ENCODE results near the gene LSM10. TPM values are rescaled to one million over a fixed set of nuclear protein-coding genes. Genes with fewer than 3 reads are reported as not detected.

The LSM10 gene
- total and polyA plus RNA-seq, 10 donors: 42.9 to 87.6 (median 59.2) TPM

- DNase-seq: no peak
- intact Hi-C loops (cut with DNase I; ENCODE audit: low total_unique reads): no loop called here
- Histone ChIP-seq H3K4me3 (no peak overlapping the region), H3K4me1 (peaks cover 0 to 16% (median 0%) of the 10 kb centered on the region in 6 donors), H3K27me3 (replicated peaks in 1 of 7) (no peaks in the 10 kb centered on the region), H3K27ac (no peak overlapping the region), H3K9me3 (no peaks in the 10 kb centered on the region), H3K36me3 (no peaks in the 10 kb centered on the region)
- no peak for TF ChIP-seq POLR2A (IDR thresholded peaks at IDR 0.05)
- no peak for TF ChIP-seq CTCF (IDR thresholded peaks at IDR 0.05 in 8 of 11, conservative IDR thresholded peaks at IDR 0.05 in 3 of 11)
- no peak for TF ChIP-seq POLR2AphosphoS5 (IDR thresholded peaks at IDR 0.05)
- WGBS, 5 donors: 63 to 89% (median 76%) methylated on average over 2 of the region's 2 CpGs
Measured at GRCh38 chr1:36443297-36443696, 45.6 kb upstream of the LSM10 start.

- Histone ChIP-seq H3K4me3 (no peak overlapping the region), H3K9me3 (no peaks in the 10 kb centered on the region), H3K27me3 (replicated peaks in 1 of 7) (no peaks in the 10 kb centered on the region), H3K4me1 (peaks cover 0 to 13% (median 0%) of the 10 kb centered on the region in 6 donors), H3K36me3 (no peaks in the 10 kb centered on the region), H3K27ac (no peak overlapping the region)
- TF ChIP-seq CTCF (IDR thresholded peaks at IDR 0.05 in 8 of 11, conservative IDR thresholded peaks at IDR 0.05 in 3 of 11) (no peak), POLR2AphosphoS5 (IDR thresholded peaks at IDR 0.05) (no peak), POLR2A (IDR thresholded peaks at IDR 0.05) (no peak)
- 53 to 87% (median 67%) methylated on average over 3 of the region's 3 CpGs for WGBS, 5 donors
- intact Hi-C loops (cut with DNase I; ENCODE audit: low total_unique reads): no loop called here
- no peak for DNase-seq
Measured at GRCh38 chr1:36442337-36442736, 44.6 kb upstream of the LSM10 start.

GRCh38 chr1:36440646-36441045 is 42.9 kb upstream of the LSM10 start:
- Histone ChIP-seq H3K36me3 (no peaks in the 10 kb centered on the region), H3K4me1 (no peaks in the 10 kb centered on the region), H3K27ac (no peak overlapping the region), H3K4me3 (no peak overlapping the region), H3K9me3 (no peaks in the 10 kb centered on the region), H3K27me3 (replicated peaks in 1 of 7) (no peaks in the 10 kb centered on the region)
- 81 to 98% (median 91%) methylated on average over 3 of the region's 3 CpGs for WGBS, 5 donors
- intact Hi-C loops (cut with DNase I; ENCODE audit: low total_unique reads): no loop called here
- DNase-seq: no peak
- TF ChIP-seq CTCF (IDR thresholded peaks at IDR 0.05 in 8 of 11, conservative IDR thresholded peaks at IDR 0.05 in 3 of 11) (no peak), POLR2A (IDR thresholded peaks at IDR 0.05) (no peak), POLR2AphosphoS5 (IDR thresholded peaks at IDR 0.05) (no peak)

GRCh38 chr1:36440044-36440443 is 42.3 kb upstream of the LSM10 start:
- intact Hi-C loops (cut with DNase I; ENCODE audit: low total_unique reads): no loop called here
- no peak overlapping the region for H3K27ac ChIP-seq
- 70 to 91% (median 86%) methylated on average over 3 of the region's 3 CpGs for WGBS, 5 donors

More at GRCh38 chr1:36440044-36440443, 42.3 kb upstream of the LSM10 start:
- Histone ChIP-seq H3K36me3 (no peaks in the 10 kb centered on the region), H3K27me3 (replicated peaks in 1 of 7) (no peaks in the 10 kb centered on the region), H3K4me3 (no peak overlapping the region), H3K4me1 (no peaks in the 10 kb centered on the region), H3K9me3 (no peaks in the 10 kb centered on the region)
- TF ChIP-seq POLR2A (IDR thresholded peaks at IDR 0.05) (no peak), CTCF (IDR thresholded peaks at IDR 0.05 in 8 of 11, conservative IDR thresholded peaks at IDR 0.05 in 3 of 11) (no peak), POLR2AphosphoS5 (IDR thresholded peaks at IDR 0.05) (no peak)
- DNase-seq: no peak

All from spleen (tissue), 11 donors.